ENCODE results near the gene NCOA4.
A peak's percentile ranks its signal among the peaks of the same experiment; 100 is the strongest.
"Not testable (repeated sequence)": the region's sequence is repeated elsewhere in the genome, so short reads cannot be mapped to it uniquely, and the experiment has no call there.

NCOA4 gene

DNA sequence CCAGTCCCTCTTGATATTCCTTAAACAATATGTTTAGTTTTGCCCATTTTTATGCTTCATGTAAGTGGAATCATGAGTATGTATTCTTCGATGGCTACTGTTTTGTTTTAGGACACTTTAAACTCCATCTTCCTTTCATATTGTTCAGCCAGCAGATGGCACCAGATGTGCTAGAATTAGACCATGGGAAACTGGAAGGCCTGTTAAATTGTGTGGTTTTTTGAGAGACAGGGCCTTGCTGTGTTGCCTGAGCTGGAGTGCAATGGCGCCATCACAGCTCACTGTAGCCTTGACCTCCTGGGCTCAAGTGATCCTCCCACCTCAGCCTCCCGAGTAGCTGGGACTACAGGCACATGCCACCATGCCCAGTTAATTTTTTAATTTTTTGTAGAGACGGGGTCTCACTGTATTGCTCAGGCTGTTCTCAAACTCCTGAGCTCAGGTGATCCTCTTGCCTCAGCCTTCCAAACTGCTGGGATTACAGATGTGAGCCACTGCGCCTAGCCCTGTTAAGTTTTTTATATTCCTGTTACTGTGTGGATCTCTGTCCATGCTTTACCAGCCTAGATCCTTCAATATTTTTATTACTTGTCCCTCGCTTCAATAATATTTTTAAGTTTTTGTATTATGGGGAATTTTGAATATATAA is 46.8 kb downstream of the NCOA4 start:
- DNase-seq (ENCODE audit: low read depth) = not testable (repeated sequence)

DNA sequence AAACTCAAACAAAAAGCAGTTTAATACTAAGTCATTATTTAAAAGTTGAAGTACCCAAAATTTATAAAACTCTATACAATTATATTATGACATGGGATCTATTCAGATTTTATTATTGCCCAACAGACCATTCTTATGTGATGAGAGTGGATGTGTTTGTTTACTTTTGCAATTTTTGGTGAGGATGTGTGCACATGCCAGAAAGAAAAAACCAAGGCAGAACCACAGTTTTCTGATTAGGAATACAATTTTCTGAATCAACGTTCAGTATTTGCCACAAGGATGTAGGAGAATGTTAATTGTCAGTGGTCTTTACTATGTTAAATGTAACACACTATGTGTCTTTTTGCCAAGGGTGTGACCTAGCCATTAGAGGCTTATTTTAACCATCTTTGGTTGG is 49.1 kb downstream of the NCOA4 start:
- not testable (repeated sequence) for DNase-seq (ENCODE audit: low read depth)

DNA sequence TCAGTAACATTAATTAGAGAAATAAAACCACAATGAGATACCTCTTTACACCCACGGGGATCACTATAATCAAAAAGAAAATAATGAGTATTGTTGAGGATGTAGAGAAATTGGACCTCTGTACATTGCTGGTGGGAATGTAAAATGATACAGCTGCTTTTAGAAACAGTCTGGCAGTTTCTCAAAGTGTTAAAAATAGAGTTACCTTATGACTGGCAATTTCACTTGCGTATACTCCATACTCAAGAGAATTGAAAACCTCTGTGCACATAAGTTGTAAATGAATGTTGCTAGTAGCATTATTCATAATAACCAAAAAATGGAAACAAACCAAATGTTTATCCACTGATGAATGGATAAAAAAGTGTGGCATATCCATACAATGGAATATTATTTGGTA is 51.9 kb downstream of the NCOA4 start:
- not testable (repeated sequence) for DNase-seq (ENCODE audit: low read depth)

DNA sequence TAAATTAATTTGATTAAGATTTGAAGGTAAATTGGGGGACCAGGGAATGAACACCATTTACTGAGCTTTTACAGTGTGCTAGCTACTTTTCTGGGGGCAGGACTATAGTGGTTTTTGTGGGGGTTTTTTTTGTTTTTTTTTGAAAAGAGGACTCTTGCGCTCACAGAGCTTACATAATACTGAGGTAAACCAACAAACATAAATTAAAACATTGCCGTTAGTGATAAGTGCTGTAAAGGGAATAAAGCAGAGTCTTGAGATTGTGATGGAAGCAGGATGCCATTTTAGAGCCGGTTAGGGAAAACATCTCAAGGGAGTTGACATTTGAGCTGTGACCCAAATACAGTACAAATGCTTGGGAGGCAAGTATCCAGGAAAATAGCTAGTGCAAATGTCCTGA is 56.4 kb downstream of the NCOA4 start:
- not testable (repeated sequence) for DNase-seq (ENCODE audit: low read depth)

DNA sequence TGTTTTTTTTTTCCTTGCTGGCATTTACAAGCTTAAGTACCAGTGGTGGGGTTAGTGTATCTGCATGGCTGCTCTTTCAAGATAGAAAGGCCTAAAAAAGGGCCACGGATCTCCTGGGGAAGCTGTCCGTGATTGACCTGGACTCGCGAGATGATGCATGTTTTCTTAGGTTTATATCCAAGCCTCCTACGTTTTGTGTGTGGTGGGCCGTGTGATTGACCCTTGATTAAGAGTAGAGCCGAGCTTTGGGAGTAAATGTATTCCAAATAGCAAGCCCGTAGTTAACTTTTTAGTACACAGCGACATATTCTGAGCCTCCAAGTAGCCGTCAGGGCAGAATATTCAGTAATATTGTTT is 57.6 kb downstream of the NCOA4 start:
- DNase-seq (ENCODE audit: low read depth) = not testable (repeated sequence)

DNA sequence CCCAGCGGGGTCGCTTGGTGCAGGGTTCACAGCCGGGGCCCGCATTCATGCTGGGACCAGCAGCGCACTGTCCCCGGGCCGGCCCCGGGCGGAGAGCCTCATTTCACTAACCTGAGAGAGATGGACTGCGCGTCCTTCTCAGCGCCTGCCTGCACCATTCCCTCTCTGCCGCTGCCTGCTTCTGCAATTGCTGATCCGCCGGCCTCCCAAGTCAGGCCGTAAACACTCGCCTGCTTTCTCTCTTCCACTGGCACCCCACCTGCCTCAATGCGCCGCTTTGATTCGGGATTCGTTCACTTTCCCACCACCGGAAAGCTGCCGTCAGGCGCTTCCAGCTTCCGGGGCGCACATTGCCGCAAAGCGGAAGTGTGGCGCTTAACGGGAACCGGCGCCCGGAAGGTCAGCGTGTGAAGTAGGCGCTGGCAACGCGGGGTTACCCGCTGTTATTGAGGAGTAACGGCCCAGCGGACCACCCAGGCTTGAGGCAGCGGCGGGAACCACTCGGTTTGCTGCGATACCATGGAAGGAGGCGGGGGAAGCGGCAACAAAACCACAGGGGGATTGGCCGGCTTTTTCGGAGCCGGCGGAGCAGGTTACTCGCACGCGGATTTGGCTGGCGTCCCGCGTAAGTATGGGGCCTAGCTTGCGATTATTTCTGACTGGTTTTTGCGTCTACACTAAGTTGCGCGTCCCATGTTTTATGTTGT is 58.2 kb downstream of the NCOA4 start, which contains the start of gene TIMM23:
TIMM23 (plus strand) TSS at position 384 of the 707 bp plus-strand sequence; CDS start at position 520, 136 bp downstream.
- peak; percentile 76 for DNase-seq (ENCODE audit: low read depth)

DNA sequence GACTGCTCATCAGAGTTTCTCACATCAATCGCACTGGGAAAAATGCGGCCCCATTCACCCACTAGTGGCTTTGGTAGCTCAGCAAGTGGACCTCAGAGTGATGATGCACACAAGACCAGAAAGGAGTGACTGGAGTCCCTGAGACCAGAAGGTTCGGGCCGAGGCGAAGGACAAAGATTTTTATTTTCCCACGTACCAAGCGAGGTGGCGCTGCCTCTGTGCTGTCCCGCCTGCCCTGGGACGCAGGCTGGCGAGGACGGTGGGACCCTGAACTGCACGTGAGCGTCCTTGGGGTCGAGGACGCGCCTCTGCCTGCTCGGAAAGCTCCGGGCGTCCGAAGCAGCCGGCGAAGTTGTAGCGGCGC is 58.7 kb downstream of the NCOA4 start:
- DNase-seq (ENCODE audit: low read depth) = not testable (repeated sequence)

DNA sequence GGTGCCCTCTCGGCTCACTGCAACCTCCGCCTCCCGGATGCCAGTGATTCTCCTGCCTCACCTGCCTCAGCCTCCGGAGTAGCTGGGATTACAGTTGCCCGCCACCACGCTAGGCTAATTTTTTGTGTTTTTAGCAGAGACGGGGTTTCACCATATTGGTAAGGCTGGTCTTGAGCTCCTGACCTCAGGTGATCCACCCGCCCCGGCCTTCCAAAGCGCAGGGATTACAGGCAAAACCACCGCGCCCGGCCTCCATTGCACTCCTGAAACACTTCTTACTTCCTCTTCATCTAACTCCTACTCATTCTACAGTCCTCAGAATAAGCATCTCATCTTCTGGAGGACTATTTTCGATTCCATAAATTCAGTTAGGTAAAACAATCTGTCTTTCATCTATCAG is 59.4 kb downstream of the NCOA4 start:
- DNase-seq (ENCODE audit: low read depth) = not testable (repeated sequence)

DNA sequence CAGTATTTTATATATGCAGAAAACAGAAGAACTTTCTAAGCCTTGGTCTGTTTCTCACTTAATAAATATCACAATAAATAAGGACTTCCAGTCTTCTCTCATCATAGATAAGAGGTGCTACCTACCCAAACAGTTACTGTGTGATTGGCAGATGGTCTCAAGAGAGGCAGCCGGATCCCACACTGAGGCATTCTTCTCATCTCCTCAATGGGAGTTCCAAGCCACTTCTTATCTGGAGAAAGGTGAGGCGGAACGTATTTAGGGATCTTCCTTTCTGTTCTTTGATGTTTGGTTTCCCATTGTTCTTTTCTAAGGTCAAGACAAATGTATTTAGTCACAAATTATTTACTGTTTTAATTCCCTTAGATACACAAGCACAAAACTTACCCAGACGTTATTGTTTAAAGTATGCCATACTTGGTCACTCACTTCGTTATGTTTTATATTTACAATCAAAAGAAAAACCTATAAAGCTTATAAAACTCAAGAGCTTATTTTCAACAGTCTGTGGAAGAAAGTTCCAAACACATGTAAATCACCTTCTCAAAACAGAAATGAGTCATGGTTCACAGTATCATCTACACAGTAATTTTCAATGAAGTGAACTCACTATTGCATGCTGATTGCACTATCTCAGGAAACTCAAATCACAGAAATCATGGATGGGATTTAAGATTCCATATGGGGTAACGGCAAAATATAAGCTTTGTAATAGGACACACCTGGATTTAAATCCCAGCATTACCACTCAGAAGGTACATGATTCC is 67.6 kb downstream of the NCOA4 start:
- DNase-seq (ENCODE audit: low read depth) = not testable (repeated sequence)

DNA sequence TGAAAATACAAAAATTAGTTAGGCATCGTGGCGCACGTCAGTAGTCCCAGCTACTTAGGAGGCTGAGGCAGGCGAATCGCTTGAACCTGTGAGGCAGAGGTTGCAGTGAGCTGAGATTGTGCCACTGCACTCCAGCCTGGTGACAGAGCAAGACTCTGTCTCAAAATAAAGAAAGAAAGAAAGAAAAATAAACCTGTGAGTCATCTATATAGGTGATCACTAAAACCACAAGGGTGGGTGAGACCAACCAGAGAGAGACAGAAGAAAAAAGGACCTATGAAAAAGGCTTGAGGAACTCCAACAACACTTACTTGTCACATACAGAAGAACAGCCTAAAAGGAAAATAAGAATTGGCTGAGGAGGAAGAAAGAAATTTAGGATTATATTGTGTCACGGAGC is 72.5 kb downstream of the NCOA4 start:
- DNase-seq (ENCODE audit: low read depth) = not testable (repeated sequence)

DNA sequence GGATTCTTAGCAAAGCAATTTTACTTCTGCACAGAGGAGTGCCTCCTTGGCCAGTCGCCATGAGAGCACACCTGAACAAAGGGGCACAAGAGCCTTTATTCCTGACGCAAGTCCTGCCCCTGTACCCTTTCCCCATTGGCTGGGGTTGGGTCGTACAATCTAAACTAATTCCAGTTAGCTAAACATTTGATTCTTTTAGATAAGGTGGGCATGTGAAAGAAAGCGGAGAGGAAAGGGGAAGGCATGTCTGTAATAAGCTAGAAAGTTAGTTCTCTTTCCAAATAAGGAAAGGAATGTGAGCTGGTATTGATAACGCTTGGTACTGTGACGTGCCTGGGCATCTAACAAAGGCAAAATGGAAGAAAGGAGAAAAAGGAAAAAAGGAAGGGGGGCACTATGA is 73.8 kb downstream of the NCOA4 start:
- not testable (repeated sequence) for DNase-seq (ENCODE audit: low read depth)

All from stimulated activated CD8-positive, alpha-beta memory T cell treated with anti-CD3 and anti-CD28 coated beads, Interleukin-7, amount 100 ng/mL, for 24 hours (primary cell).